Measurements from ENCODE around the gene ELFN1.
"Not testable (repeated sequence)": the region's sequence is repeated elsewhere in the genome, so short reads cannot be mapped to it uniquely, and the experiment has no call there.

The ELFN1 gene

GRCh38 chr7:1758028-1758858 lies 88.2 kb downstream of the ELFN1 start:
- no peak for DNase-seq (ENCODE audit: low spot score in 2 of 2)
- H3K36me3 Mint-ChIP-seq = no peaks in the 10 kb centered on the region
- H3K9me3 Mint-ChIP-seq = no peaks in the 10 kb centered on the region
- ATAC-seq = peak; percentile 48
- peaks cover 12% of the 10 kb centered on the region for H3K4me1 Mint-ChIP-seq
- no peak overlapping the region for H3K27ac Mint-ChIP-seq
- no peak overlapping the region for H3K4me3 Mint-ChIP-seq

GRCh38 chr7:1758859-1759521 lies 88.9 kb downstream of the ELFN1 start:
- Mint-ChIP-seq H3K9me3 (no peaks in the 10 kb centered on the region), H3K36me3 (no peaks in the 10 kb centered on the region), H3K4me1 (peaks cover 12% of the 10 kb centered on the region), H3K27ac (no peak overlapping the region), H3K4me3 (no peak overlapping the region)
- no peak for DNase-seq (ENCODE audit: low spot score in 2 of 2)
- ATAC-seq = no peak

GRCh38 chr7:1761097-1761496 lies 91.0 kb downstream of the ELFN1 start:
- no peak overlapping the region for H3K27ac Mint-ChIP-seq
- no peak for ATAC-seq
- DNase-seq (ENCODE audit: low spot score in 2 of 2) = no peak
- no peaks in the 10 kb centered on the region for H3K36me3 Mint-ChIP-seq
- no peaks in the 10 kb centered on the region for H3K9me3 Mint-ChIP-seq
- no peak overlapping the region for H3K4me3 Mint-ChIP-seq
- H3K4me1 Mint-ChIP-seq = peaks cover 9% of the 10 kb centered on the region

- no peaks in the 10 kb centered on the region for H3K9me3 Mint-ChIP-seq
- ATAC-seq (no peak), DNase-seq (ENCODE audit: low spot score in 2 of 2) (no peak)
- no peak overlapping the region for H3K27ac Mint-ChIP-seq
- H3K36me3 Mint-ChIP-seq = no peaks in the 10 kb centered on the region
- H3K4me1 Mint-ChIP-seq = peaks cover 6% of the 10 kb centered on the region
- no peak overlapping the region for H3K4me3 Mint-ChIP-seq
Observed at GRCh38 chr7:1761774-1762173, 91.7 kb downstream of the ELFN1 start.

GRCh38 chr7:1762238-1762945 lies 92.3 kb downstream of the ELFN1 start:
- Mint-ChIP-seq H3K4me3 (no peak overlapping the region), H3K4me1 (peaks cover 6% of the 10 kb centered on the region)
- no peak for ATAC-seq

GRCh38 chr7:1763033-1763432 lies 93.0 kb downstream of the ELFN1 start:
- DNase-seq (ENCODE audit: low spot score in 2 of 2) = no peak
- Mint-ChIP-seq H3K4me3 (no peak overlapping the region), H3K4me1 (peaks cover 6% of the 10 kb centered on the region), H3K36me3 (no peaks in the 10 kb centered on the region), H3K9me3 (no peaks in the 10 kb centered on the region), H3K27ac (no peak overlapping the region)
- no peak for ATAC-seq

More at GRCh38 chr7:1762238-1762945, 92.3 kb downstream of the ELFN1 start:
- no peaks in the 10 kb centered on the region for H3K36me3 Mint-ChIP-seq
- H3K27ac Mint-ChIP-seq = no peak overlapping the region
- H3K9me3 Mint-ChIP-seq = no peaks in the 10 kb centered on the region
- DNase-seq (ENCODE audit: low spot score in 2 of 2) = no peak

- H3K9me3 Mint-ChIP-seq; H3K4me3 Mint-ChIP-seq; ATAC-seq; H3K4me1 Mint-ChIP-seq; H3K27ac Mint-ChIP-seq; DNase-seq (ENCODE audit: low spot score in 2 of 2); H3K36me3 Mint-ChIP-seq: not testable (repeated sequence)
Observed at GRCh38 chr7:1763911-1764310, 93.8 kb downstream of the ELFN1 start.

GRCh38 chr7:1765336-1765735 lies 95.3 kb downstream of the ELFN1 start:
- no peak for DNase-seq (ENCODE audit: low spot score in 2 of 2)
- no peaks in the 10 kb centered on the region for H3K4me1 Mint-ChIP-seq
- ATAC-seq = no peak
- H3K9me3 Mint-ChIP-seq = no peaks in the 10 kb centered on the region
- H3K36me3 Mint-ChIP-seq = no peaks in the 10 kb centered on the region
- no peak overlapping the region for H3K4me3 Mint-ChIP-seq
- no peak overlapping the region for H3K27ac Mint-ChIP-seq

- Mint-ChIP-seq H3K4me3 (no peak overlapping the region), H3K27ac (no peak overlapping the region), H3K9me3 (no peaks in the 10 kb centered on the region), H3K36me3 (no peaks in the 10 kb centered on the region), H3K4me1 (no peaks in the 10 kb centered on the region)
- no peak for ATAC-seq
- DNase-seq (ENCODE audit: low spot score in 2 of 2) = no peak
Observed at GRCh38 chr7:1767524-1767923, 97.4 kb downstream of the ELFN1 start.

- ATAC-seq (no peak), DNase-seq (ENCODE audit: low spot score in 2 of 2) (no peak)
- Mint-ChIP-seq H3K9me3 (no peaks in the 10 kb centered on the region), H3K27ac (no peak overlapping the region), H3K4me3 (no peak overlapping the region), H3K36me3 (no peaks in the 10 kb centered on the region), H3K4me1 (no peaks in the 10 kb centered on the region)
Observed at GRCh38 chr7:1768832-1769231, 98.8 kb downstream of the ELFN1 start.

- Mint-ChIP-seq H3K4me3 (no peak overlapping the region), H3K36me3 (no peaks in the 10 kb centered on the region), H3K27ac (no peak overlapping the region), H3K4me1 (no peaks in the 10 kb centered on the region), H3K9me3 (no peaks in the 10 kb centered on the region)
- DNase-seq (ENCODE audit: low spot score in 2 of 2) = no peak
- ATAC-seq = no peak
Observed at GRCh38 chr7:1769286-1770200, 99.5 kb downstream of the ELFN1 start.

- peaks cover under 1% of the 10 kb centered on the region for H3K9me3 Mint-ChIP-seq
- H3K27ac Mint-ChIP-seq = no peak overlapping the region
- ATAC-seq (no peak), DNase-seq (ENCODE audit: low spot score in 2 of 2) (no peak)
- H3K4me3 Mint-ChIP-seq = no peak overlapping the region
- H3K4me1 Mint-ChIP-seq = no peaks in the 10 kb centered on the region
- no peaks in the 10 kb centered on the region for H3K36me3 Mint-ChIP-seq
Observed at GRCh38 chr7:1770331-1770730, 100.3 kb downstream of the ELFN1 start.

GRCh38 chr7:1775389-1775788 lies 105.3 kb downstream of the ELFN1 start:
- DNase-seq (ENCODE audit: low spot score in 2 of 2) (no peak), ATAC-seq (no peak)
- no peaks in the 10 kb centered on the region for H3K36me3 Mint-ChIP-seq
- H3K4me1 Mint-ChIP-seq = no peaks in the 10 kb centered on the region
- H3K4me3 Mint-ChIP-seq = no peak overlapping the region
- no peak overlapping the region for H3K27ac Mint-ChIP-seq
- H3K9me3 Mint-ChIP-seq = peaks cover 7% of the 10 kb centered on the region

- DNase-seq (ENCODE audit: low spot score in 2 of 2) = no peak
Observed at GRCh38 chr7:1777122-1777521, 107.0 kb downstream of the ELFN1 start.

GRCh38 chr7:1779445-1779844 lies 109.4 kb downstream of the ELFN1 start:
- Mint-ChIP-seq H3K36me3 (no peaks in the 10 kb centered on the region), H3K9me3 (peaks cover 7% of the 10 kb centered on the region), H3K27ac (no peak overlapping the region), H3K4me1 (no peaks in the 10 kb centered on the region), H3K4me3 (no peak overlapping the region)
- DNase-seq (ENCODE audit: low spot score in 2 of 2) (no peak), ATAC-seq (no peak)

More at GRCh38 chr7:1777122-1777521, 107.0 kb downstream of the ELFN1 start:
- no peak overlapping the region for H3K27ac Mint-ChIP-seq
- no peaks in the 10 kb centered on the region for H3K36me3 Mint-ChIP-seq
- no peaks in the 10 kb centered on the region for H3K4me1 Mint-ChIP-seq
- H3K4me3 Mint-ChIP-seq = no peak overlapping the region
- H3K9me3 Mint-ChIP-seq = peaks cover 7% of the 10 kb centered on the region
- ATAC-seq = no peak

All from stimulated activated effector memory CD8-positive, alpha-beta T cell treated with anti-CD3 and anti-CD28 coated beads, Interleukin-12 subunit alpha, Interleukin-12 subunit beta, amount 100 ng/mL, for 72 hours (primary cell).